Activated CD8-positive, alpha-beta T cell treated with anti-CD3 and anti-CD28 coated beads for 36 hours (primary cell): Measurements from ENCODE around the gene PPP2R3A. TPM values are rescaled to one million over a fixed set of nuclear protein-coding genes. Genes with fewer than 3 reads are reported as not detected.
A peak's percentile ranks its signal among the peaks of the same experiment; 100 is the strongest.
"Not testable (repeated sequence)": the region's sequence is repeated elsewhere in the genome, so short reads cannot be mapped to it uniquely, and the experiment has no call there.

Experiments used
- ATAC-seq: fragments of 200-7000 bp; cut with Tn5 transposase; one replicate; pipeline ENCODE4 v1.10.0; 2021; ENCODE audit warnings: mild to moderate bottlenecking, moderate library complexity
- CTCF ChIA-PET: fragments of 350-600 bp; sonication (Branson Sonifier 250); formaldehyde crosslinking; loops from one replicate; lab custom pipeline; 2021; ENCODE audit warnings: antibody characterized with exemption; lab: Charles Lee
- POLR2A ChIA-PET: fragments of 350-600 bp; sonication (Branson Sonifier 250); formaldehyde crosslinking; loops from one replicate; lab custom pipeline; 2021; ENCODE audit warnings: antibody characterized with exemption; lab: Charles Lee
- DNase-seq: peaks from one replicate; pipeline ENCODE4 v3.0.0-alpha.2; 2020
- H3K27ac Mint-ChIP-seq: one replicate; pipeline ENCODE4 v1.8.0; 2021; ENCODE audit warnings: mild to moderate bottlenecking, mixed read lengths
- H3K27me3 Mint-ChIP-seq: one replicate; pipeline ENCODE4 v1.8.0; 2021; ENCODE audit warnings: mixed read lengths
- H3K36me3 Mint-ChIP-seq: one replicate; pipeline ENCODE4 v1.8.0; 2021; ENCODE audit warnings: low read depth, mixed read lengths
- H3K4me1 Mint-ChIP-seq: one replicate; pipeline ENCODE4 v1.8.0; 2021; ENCODE audit warnings: low read depth, mixed read lengths
- H3K4me3 Mint-ChIP-seq: one replicate; pipeline ENCODE4 v1.8.0; 2021; ENCODE audit warnings: mild to moderate bottlenecking, moderate library complexity, mixed read lengths
- H3K9me3 Mint-ChIP-seq: one replicate; pipeline ENCODE4 v1.8.0; 2021; ENCODE audit warnings: mixed read lengths
- intact Hi-C: fragments of 100-400 bp; cut with micrococcal nuclease; formaldehyde crosslinking; loops from one replicate; pipeline ENCODE4 v1.10.0; 2022
- total RNA-seq, 2 experiments: library from RNA; stranded (reverse); gene quantifications; one replicate each; pipeline ENCODE4 v1.2.3, GENCODE V29; 2021
- TF ChIP-seq, protein P1 (sequence below): fragments of 200-600 bp; IDR thresholded peaks from one replicate; pipeline ENCODE4 v1.8.0; 2022; ENCODE audit warnings: antibody characterized with exemption, mild to moderate bottlenecking

Gene PPP2R3A
- total RNA-seq, 2 experiments from 2014 or later: 0.16 to 0.51 TPM

GRCh38 chr3:136166507-136166906, 201.0 kb downstream of the PPP2R3A start:
- Mint-ChIP-seq H3K27ac (peak overlapping the region; percentile 57), H3K27me3 (no peaks in the 10 kb centered on the region), H3K4me1 (peaks cover 55% of the 10 kb centered on the region), H3K36me3 (peaks cover 31% of the 10 kb centered on the region), H3K4me3 (no peak overlapping the region), H3K9me3 (peaks cover 3% of the 10 kb centered on the region)
- POLR2A ChIA-PET: interaction anchor here (1.2 kb wide), 1 partner anchor 34 kb away, joined by 6 read pairs; no protein-coding TSS in a partner anchor
- ATAC-seq (no peak), DNase-seq (no peak)
- TF ChIP-seq, protein P1, sequence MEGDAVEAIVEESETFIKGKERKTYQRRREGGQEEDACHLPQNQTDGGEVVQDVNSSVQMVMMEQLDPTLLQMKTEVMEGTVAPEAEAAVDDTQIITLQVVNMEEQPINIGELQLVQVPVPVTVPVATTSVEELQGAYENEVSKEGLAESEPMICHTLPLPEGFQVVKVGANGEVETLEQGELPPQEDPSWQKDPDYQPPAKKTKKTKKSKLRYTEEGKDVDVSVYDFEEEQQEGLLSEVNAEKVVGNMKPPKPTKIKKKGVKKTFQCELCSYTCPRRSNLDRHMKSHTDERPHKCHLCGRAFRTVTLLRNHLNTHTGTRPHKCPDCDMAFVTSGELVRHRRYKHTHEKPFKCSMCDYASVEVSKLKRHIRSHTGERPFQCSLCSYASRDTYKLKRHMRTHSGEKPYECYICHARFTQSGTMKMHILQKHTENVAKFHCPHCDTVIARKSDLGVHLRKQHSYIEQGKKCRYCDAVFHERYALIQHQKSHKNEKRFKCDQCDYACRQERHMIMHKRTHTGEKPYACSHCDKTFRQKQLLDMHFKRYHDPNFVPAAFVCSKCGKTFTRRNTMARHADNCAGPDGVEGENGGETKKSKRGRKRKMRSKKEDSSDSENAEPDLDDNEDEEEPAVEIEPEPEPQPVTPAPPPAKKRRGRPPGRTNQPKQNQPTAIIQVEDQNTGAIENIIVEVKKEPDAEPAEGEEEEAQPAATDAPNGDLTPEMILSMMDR: no peak
- intact Hi-C loops: no loop called here
- CTCF ChIA-PET: no interaction called here

- peaks cover 30% of the 10 kb centered on the region for H3K36me3 Mint-ChIP-seq
- H3K27me3 Mint-ChIP-seq, intact Hi-C loops, DNase-seq, H3K9me3 Mint-ChIP-seq, ATAC-seq, H3K4me3 Mint-ChIP-seq: not testable (repeated sequence)
- ChIA-PET POLR2A (interaction anchor here (1.0 kb wide), 1 partner anchor 27 kb away, joined by 3 read pairs; no protein-coding TSS in a partner anchor), CTCF (interaction anchor here (0.8 to 1.7 kb wide), 2 partner anchors 11 to 12 kb away, joined by 3 to 4 read pairs; no protein-coding TSS in a partner anchor)
- peak overlapping the region; percentile 56 for H3K27ac Mint-ChIP-seq
- peaks cover 49% of the 10 kb centered on the region for H3K4me1 Mint-ChIP-seq
These were observed 202.7 kb downstream of the PPP2R3A start for GRCh38 chr3:136168236-136168635.

GRCh38 chr3:136171097-136171542, 205.6 kb downstream of the PPP2R3A start:
- peaks cover 1% of the 10 kb centered on the region for H3K9me3 Mint-ChIP-seq
- H3K27me3 Mint-ChIP-seq: no peaks in the 10 kb centered on the region
- H3K4me1 Mint-ChIP-seq: peaks cover 37% of the 10 kb centered on the region
- H3K36me3 Mint-ChIP-seq: peaks cover 11% of the 10 kb centered on the region
- CTCF ChIA-PET: interaction anchor here (1.2 to 1.6 kb wide), 3 partner anchors 12 to 35 kb away, joined by 3 read pairs; no protein-coding TSS in a partner anchor
- no peak for DNase-seq
- H3K4me3 Mint-ChIP-seq: no peak overlapping the region
- intact Hi-C loops: no loop called here
- H3K27ac Mint-ChIP-seq: no peak overlapping the region
- TF ChIP-seq, protein P1: no peak
- peak; percentile 74 for ATAC-seq
- POLR2A ChIA-PET: interaction anchor here (0.6 to 1.6 kb wide), 7 partner anchors 15 to 327 kb away, joined by 3 to 7 read pairs (median 3); partner anchors contain the start of gene MSL2

DNA sequence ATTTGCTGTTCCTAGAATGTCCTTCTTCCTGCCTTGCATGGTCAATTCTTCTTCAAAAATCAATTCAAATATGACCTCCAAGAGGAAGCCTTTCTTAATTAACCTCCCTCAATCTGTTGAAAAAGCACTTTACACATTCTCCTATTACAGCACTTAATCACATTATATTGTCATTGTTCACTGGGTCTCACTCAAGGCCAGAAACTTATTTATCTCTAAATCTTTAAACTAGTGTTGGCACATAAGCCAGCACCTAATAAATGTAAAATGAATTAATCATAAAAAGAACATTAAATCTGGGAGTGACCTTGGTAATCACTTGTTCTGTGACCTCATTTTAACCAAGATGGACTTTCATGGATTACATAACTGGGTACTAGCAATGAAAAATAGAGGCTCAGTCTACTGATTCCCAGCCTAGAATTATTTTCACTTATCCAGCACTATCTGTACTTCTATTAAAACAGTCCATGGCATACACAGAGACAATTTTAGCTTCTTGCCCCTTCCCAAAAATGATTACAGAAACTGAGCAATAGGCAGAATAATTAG, 208.5 kb downstream of the PPP2R3A start:
- intact Hi-C loops: no loop called here
- H3K9me3 Mint-ChIP-seq: no peaks in the 10 kb centered on the region
- no peak overlapping the region for H3K4me3 Mint-ChIP-seq
- H3K4me1 Mint-ChIP-seq: peaks cover 29% of the 10 kb centered on the region
- no peak for DNase-seq
- ChIA-PET POLR2A (interaction anchor here (0.7 to 2.4 kb wide), 3 partner anchors 9 to 20 kb away, joined by 3 to 13 read pairs (median 3); no protein-coding TSS in a partner anchor), CTCF (interaction anchor here (1.0 kb wide), 1 partner anchor 10 kb away, joined by 3 read pairs; no protein-coding TSS in a partner anchor)
- H3K27me3 Mint-ChIP-seq: no peaks in the 10 kb centered on the region
- TF ChIP-seq, protein P1: no peak
- H3K36me3 Mint-ChIP-seq: peaks cover 2% of the 10 kb centered on the region
- H3K27ac Mint-ChIP-seq: peak overlapping the region; percentile 17
- ATAC-seq: no peak

DNA sequence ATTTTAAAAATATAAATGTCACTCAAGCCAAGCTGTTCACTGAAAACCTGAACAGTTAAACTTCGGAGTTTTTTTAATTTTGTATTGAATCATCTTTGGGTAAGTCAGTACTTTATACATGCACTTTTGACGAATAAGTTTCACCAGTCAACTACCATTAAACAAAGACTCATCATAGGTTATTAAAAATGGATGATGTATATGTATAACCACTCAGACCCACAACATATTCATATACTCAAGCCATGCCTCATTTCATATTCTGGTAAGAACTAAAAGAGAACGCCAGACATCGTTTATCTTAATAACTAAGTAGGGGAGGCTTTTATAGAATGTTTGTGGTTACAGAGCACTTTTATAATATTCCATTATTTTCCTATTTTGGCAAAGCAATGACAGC, 212.3 kb downstream of the PPP2R3A start:
- DNase-seq (no peak), ATAC-seq (no peak)
- H3K27ac Mint-ChIP-seq: no peak overlapping the region
- H3K27me3 Mint-ChIP-seq: no peaks in the 10 kb centered on the region
- intact Hi-C loops: no loop called here
- H3K4me1 Mint-ChIP-seq: peaks cover 57% of the 10 kb centered on the region
- TF ChIP-seq, protein P1: no peak
- H3K9me3 Mint-ChIP-seq: no peaks in the 10 kb centered on the region
- POLR2A ChIA-PET: interaction anchor here (0.7 to 12.2 kb wide), 2 partner anchors 10 to 18 kb away, joined by 3 to 87 read pairs; partner anchors contain the start of gene MSL2
- peaks cover 2% of the 10 kb centered on the region for H3K36me3 Mint-ChIP-seq
- H3K4me3 Mint-ChIP-seq: no peak overlapping the region
- CTCF ChIA-PET: interaction anchor here (1.3 kb wide), 1 partner anchor 16 kb away, joined by 3 read pairs; no protein-coding TSS in a partner anchor
